ENCODE data around the gene BRD3OS.

- TF ChIP-seq, protein P1, sequence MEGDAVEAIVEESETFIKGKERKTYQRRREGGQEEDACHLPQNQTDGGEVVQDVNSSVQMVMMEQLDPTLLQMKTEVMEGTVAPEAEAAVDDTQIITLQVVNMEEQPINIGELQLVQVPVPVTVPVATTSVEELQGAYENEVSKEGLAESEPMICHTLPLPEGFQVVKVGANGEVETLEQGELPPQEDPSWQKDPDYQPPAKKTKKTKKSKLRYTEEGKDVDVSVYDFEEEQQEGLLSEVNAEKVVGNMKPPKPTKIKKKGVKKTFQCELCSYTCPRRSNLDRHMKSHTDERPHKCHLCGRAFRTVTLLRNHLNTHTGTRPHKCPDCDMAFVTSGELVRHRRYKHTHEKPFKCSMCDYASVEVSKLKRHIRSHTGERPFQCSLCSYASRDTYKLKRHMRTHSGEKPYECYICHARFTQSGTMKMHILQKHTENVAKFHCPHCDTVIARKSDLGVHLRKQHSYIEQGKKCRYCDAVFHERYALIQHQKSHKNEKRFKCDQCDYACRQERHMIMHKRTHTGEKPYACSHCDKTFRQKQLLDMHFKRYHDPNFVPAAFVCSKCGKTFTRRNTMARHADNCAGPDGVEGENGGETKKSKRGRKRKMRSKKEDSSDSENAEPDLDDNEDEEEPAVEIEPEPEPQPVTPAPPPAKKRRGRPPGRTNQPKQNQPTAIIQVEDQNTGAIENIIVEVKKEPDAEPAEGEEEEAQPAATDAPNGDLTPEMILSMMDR (IDR thresholded peaks at IDR 0.05) = no peak
- TF ChIP-seq EP300 (IDR thresholded peaks at IDR 0.05) = no peak
Measured at GRCh38 chr9:134034215-134035040, 9.1 kb downstream of the BRD3OS start.
